Hypothalamus (tissue), 51 donors: ENCODE results near the gene LAMA4.

ENCODE experiments used
- DNase-seq, 51 donors: peaks; one replicate each; lab custom pipeline; 2025; lab: John Stamatoyannopoulos, UW

LAMA4 gene

DNA sequence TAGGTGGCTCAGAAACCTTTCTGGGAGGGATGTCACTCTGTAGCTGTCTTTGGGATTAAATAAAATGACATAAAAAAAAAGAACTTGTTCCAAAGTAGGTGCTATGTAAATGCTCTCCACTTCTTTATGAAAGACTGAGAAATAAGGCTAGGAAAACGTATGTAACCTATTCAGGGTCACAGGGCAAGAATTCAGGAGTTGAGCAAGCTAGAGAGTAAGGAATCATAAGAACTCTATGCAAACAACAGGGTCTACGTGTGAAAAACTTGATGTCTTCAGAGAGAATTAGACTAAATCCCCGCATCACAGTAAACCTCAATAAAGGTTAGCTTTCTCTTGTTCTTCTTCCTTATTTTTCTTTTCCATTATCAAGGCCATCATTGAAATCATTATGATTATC, 59.2 kb downstream of the LAMA4 start:
- no peak for DNase-seq

GRCh38 chr6:112194511-112194910, 59.9 kb downstream of the LAMA4 start:
- no peak for DNase-seq

- DNase-seq = no peak
Observed at GRCh38 chr6:112193535-112194051, 60.8 kb downstream of the LAMA4 start.

DNA sequence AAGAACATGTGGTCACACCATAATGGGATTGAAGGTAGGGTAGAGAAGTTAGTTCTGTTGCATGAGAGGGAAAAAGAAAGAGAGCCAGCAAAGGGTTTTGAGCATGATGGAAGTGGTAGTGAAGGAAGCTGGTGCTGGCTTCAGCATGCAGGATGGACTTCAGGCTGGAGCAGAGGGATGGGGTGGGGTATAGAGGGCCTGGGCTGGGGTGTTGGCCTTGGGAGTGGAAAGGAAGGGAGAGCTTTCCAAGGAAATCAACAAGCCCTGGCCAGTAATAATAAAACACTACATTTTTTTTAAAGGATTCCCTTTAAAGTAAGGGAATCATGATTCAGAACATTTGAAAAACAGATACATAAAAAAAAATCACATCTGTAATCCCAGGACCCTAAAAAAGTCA, 61.2 kb downstream of the LAMA4 start:
- DNase-seq = no peak

DNA sequence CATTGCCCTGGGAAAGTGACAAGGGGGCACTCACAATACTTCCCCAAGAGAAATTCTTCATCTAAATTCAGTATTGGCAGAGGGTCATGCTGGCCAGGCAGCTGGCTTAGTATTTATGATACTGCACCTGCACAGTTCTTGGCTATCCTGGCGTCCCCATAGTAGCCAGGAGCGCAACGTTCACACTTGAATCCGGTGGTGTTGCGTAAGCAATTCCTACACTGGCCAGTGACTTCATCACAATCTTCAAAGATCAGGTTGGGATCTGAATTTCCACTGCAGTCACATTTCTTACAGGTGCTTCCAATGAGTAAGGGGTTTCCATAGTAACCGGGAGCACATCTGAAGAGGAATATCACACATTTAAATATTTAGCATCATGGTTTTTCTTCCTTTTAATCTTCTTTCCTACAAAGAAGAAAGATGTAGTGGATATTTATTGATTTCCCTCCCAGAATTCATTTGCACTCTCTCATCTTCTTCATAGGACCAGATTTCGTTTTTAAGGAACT, 62.8 kb downstream of the LAMA4 start:
- DNase-seq = no peak

DNA sequence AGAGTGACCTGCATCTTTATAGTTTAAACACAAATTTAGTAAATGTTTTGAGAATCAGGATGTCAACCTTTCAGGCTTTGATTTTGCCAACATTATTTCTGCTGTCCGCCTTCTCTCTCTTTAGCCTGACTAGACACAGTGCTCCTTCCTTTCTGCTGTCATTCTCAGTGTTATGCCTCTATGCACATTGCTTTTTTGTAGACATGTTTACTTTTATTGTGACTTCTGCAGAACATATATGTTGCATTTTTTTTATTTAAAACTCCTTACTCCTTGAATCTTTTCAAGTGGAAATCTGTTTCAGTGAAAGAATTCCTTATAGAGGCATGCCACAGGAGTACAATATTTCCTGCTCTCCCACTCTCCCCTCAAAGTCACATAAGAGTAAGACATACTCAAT, 64.2 kb downstream of the LAMA4 start:
- DNase-seq = no peak

GRCh38 chr6:112189494-112189893, 64.9 kb downstream of the LAMA4 start:
- no peak for DNase-seq

GRCh38 chr6:112188906-112189305, 65.5 kb downstream of the LAMA4 start:
- no peak for DNase-seq

DNA sequence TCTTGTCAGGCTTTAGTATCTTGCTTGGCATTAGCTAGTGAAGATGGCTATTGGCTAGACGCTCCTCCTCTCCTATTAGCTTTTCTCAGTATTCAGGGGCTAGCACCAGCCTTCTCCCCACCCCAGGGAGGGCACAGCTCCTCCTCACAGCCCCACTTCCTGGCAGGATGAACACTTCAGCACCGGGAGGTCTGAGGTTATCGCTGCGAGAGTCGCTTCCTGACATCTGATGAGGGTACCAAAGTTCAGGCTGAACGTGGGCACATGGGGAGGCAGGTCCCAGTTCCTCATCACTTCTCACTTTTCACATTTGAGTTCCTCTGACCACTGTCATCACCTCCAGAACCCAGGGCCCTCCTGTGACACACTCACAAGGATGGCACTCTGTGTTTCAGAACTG, 66.6 kb downstream of the LAMA4 start:
- DNase-seq = no peak

GRCh38 chr6:112184951-112185350, 69.4 kb downstream of the LAMA4 start:
- DNase-seq = no peak

DNA sequence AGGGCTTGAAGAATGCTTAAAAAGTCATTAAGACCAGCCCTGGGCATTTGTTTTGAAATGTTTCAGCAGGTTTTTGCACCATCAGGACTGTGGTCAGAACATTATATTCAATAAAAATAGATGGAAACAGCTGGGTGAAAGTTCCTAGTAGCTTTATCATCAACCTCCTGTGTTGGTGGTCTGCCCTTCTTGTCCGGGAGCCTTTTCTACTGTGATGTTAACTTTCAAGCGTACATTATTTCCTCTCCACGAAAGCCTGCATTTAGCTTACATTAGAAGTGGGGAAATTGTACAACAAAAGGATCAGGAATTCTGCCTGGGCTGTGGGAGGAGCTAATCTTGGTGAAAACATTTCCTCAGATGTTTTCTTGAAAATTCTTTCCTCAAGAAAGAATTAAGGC, 71.1 kb downstream of the LAMA4 start:
- DNase-seq = no peak

GRCh38 chr6:112181130-112181529, 73.2 kb downstream of the LAMA4 start:
- DNase-seq = no peak

DNA sequence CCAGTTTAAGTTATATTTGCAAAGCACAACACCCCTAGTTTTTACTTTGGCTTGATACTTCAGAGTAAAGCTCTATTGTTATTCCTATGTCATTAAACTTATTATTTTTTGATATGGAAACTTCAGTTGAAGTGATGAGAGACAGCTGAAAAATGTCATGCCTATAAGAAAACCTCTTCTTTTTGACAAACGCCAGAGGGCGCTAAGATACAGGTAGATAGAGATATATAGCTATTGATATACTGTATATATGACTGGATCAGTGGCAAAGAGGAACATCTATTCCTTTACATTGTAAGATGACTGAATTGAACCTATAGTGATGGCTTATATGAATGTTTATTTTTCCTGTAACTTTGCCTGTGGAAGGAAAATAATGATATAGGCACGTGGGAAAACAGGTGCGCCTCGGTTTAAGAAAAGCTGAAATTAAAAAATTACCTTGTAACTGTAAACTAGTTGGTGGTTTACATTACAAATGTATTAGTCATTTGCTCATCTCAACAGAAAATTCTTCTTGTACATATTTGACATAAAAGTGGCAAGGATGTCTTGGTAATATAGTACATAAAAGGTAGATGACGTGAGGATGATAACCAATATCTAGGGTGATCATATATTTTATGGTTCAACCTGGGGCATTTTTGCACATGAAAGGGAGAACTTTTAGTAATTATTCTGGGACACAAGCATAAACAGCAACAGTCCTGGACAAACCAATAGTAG, 74.1 kb downstream of the LAMA4 start:
- DNase-seq = peak in 16 of 51 donors; percentile 2 to 70 (median 11)

- DNase-seq = no peak
Observed at GRCh38 chr6:112179631-112180030, 74.7 kb downstream of the LAMA4 start.

GRCh38 chr6:112178846-112179245, 75.5 kb downstream of the LAMA4 start:
- no peak for DNase-seq

DNA sequence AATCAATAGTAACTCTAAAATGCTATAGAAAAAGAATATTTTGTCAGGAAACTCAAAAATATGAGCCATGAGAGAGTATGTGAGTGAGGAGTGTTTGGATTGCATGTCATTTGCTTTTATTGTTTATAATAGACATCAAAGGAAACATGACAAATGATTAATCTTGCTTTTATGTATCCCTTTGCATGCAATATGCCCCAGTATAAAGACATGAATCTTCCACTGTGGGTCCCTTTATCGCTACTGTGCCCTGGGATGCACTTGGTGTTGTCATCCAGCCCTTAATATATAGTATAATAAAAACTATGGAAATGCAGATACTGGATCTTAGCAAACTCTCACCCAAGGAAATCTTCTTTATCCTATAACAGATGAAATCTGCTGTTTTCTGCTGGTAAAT, 77.3 kb downstream of the LAMA4 start:
- no peak for DNase-seq

GRCh38 chr6:112176175-112176574, 78.2 kb downstream of the LAMA4 start:
- DNase-seq = no peak

DNA sequence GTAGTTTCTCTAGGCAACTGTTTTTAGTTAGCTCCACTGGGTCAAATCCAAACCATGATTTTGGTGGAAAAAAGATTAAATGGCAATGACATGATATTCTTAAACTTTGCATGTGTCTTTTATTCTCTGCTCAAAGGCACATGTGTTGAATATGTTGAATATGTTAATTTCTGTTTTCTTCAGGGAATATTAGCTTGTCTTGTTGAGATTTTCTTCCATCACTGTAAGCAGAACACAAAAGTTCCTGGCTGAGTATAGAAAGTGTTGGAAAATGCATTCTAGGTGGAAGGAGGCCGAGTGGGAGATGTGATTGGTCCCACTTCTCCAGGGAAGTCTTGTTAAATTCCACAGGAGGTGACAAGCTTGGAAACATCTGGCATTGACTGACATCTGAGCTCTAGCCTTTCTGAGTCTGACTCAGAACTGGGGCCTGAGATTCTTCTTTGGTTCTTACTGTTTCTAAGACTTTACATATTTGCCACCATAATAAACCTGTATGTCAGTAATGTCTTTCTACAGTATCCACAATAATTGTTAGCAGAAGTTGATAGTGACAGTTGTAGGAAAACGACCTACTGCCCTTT, 81.1 kb downstream of the LAMA4 start:
- no peak for DNase-seq

DNA sequence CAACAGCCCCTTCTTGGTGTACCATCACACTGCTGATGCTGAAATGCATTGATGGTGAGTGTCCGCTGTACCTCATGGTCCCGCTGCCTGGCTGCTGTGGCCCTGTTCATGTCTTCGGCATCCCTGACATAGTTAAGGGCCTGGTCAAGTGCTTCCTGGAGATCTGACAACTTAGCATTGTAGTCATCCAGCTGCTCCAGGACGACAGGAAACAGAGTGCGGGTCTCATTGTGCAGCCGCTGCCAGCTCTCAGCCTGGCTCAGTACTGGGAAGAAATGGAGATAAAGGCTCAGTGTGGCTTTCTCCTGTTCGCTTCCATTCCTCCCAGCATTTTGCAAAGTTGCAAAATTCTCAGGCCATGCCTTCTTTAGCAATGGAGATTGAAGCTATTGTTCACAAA, 81.8 kb downstream of the LAMA4 start:
- DNase-seq = no peak

- DNase-seq = no peak
Observed at GRCh38 chr6:112169541-112169940, 84.8 kb downstream of the LAMA4 start.

GRCh38 chr6:112163295-112164257, 90.8 kb downstream of the LAMA4 start:
- peak in 37 of 51 donors; percentile 1 to 71 (median 21) for DNase-seq
